Parathyroid adenoma (tissue), 2 donors: ENCODE measurements around the gene MLPH.

Experiments
- H2AFZ ChIP-seq: fragments of 300-600 bp; sonication (generic); one replicate; pipeline ENCODE4 v1.7.0; 2017; ENCODE audit warnings: antibody characterized with exemption, mild to moderate bottlenecking
- H3K27ac ChIP-seq: fragments of 300-600 bp; sonication (generic); one replicate; pipeline ENCODE4 v1.7.0; 2017
- H3K27me3 ChIP-seq: fragments of 300-600 bp; sonication (generic); one replicate; pipeline ENCODE4 v1.7.0; 2017; ENCODE audit warnings: low read length; ENCODE audit not compliant: control insufficient read depth, insufficient read depth
- H3K36me3 ChIP-seq: fragments of 300-600 bp; sonication (generic); one replicate; pipeline ENCODE4 v1.7.0; 2017; ENCODE audit warnings: low read length; ENCODE audit not compliant: control insufficient read depth, insufficient read depth
- H3K4me1 ChIP-seq: fragments of 300-600 bp; sonication (generic); one replicate; pipeline ENCODE4 v1.7.0; 2017; ENCODE audit warnings: control low read depth
- H3K4me2 ChIP-seq: fragments of 300-600 bp; sonication (generic); one replicate; pipeline ENCODE4 v1.7.0; 2017; ENCODE audit warnings: low read length
- H3K4me3 ChIP-seq: fragments of 300-600 bp; sonication (generic); one replicate; pipeline ENCODE4 v1.7.0; 2017; ENCODE audit warnings: low read depth, low read length
- H3K79me2 ChIP-seq: fragments of 300-600 bp; sonication (generic); one replicate; pipeline ENCODE4 v1.7.0; 2017; ENCODE audit warnings: control low read depth
- H3K9ac ChIP-seq: fragments of 300-600 bp; sonication (generic); one replicate; pipeline ENCODE4 v1.7.0; 2017; ENCODE audit warnings: mild to moderate bottlenecking
- H3K9me3 ChIP-seq: fragments of 300-600 bp; sonication (generic); one replicate; pipeline ENCODE4 v1.7.0; 2017; ENCODE audit warnings: low read length; ENCODE audit not compliant: control insufficient read depth
- TF ChIP-seq, protein P1 (sequence below): fragments of 300-600 bp; sonication (generic); IDR thresholded peaks from one replicate; pipeline ENCODE4 v1.7.0; 2017; ENCODE audit warnings: antibody characterized with exemption, mild to moderate bottlenecking
- donor health status: primary hyperparathyroidism.

The MLPH gene

DNA sequence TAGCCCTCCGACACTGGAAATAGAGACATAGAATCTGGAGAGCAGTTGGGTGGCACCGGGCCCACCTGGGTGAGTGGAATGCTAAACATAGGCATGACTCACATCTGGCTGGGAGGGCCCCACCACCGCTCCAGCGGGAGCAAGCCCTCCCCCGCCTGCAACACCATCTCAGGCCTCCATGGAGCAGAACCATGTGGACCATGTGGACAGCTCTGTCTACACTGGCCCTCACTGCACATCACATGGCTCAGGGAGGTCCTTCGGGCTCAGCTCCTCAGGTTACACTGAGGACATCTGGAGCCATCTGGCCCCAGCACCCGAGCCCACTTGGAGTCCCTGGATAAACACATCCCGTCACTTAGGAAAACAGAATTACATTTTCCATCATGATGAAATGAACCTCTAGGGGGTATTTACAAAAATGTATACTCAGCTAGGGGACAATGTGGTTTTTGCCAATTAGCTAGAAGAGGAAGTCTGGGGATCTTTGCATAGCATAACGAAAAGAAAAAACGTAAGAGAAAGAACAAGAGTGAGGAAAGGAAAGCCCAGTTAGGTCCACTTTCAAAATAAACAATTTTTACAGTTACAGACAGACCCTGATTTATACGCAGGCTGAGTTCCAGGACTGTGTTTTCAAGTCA lies 30.7 kb upstream of the MLPH start:
- no peak overlapping the region for H3K4me2 ChIP-seq
- H3K79me2 ChIP-seq = no peaks in the 10 kb centered on the region
- TF ChIP-seq, protein P1, sequence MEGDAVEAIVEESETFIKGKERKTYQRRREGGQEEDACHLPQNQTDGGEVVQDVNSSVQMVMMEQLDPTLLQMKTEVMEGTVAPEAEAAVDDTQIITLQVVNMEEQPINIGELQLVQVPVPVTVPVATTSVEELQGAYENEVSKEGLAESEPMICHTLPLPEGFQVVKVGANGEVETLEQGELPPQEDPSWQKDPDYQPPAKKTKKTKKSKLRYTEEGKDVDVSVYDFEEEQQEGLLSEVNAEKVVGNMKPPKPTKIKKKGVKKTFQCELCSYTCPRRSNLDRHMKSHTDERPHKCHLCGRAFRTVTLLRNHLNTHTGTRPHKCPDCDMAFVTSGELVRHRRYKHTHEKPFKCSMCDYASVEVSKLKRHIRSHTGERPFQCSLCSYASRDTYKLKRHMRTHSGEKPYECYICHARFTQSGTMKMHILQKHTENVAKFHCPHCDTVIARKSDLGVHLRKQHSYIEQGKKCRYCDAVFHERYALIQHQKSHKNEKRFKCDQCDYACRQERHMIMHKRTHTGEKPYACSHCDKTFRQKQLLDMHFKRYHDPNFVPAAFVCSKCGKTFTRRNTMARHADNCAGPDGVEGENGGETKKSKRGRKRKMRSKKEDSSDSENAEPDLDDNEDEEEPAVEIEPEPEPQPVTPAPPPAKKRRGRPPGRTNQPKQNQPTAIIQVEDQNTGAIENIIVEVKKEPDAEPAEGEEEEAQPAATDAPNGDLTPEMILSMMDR = no peak
- H3K9ac ChIP-seq = no peak overlapping the region
- H2AFZ ChIP-seq = no peak overlapping the region
- H3K9me3 ChIP-seq = no peaks in the 10 kb centered on the region
- H3K4me1 ChIP-seq = no peaks in the 10 kb centered on the region
- no peaks in the 10 kb centered on the region for H3K27me3 ChIP-seq
- no peaks in the 10 kb centered on the region for H3K36me3 ChIP-seq
- no peak overlapping the region for H3K4me3 ChIP-seq
- H3K27ac ChIP-seq = no peak overlapping the region

DNA sequence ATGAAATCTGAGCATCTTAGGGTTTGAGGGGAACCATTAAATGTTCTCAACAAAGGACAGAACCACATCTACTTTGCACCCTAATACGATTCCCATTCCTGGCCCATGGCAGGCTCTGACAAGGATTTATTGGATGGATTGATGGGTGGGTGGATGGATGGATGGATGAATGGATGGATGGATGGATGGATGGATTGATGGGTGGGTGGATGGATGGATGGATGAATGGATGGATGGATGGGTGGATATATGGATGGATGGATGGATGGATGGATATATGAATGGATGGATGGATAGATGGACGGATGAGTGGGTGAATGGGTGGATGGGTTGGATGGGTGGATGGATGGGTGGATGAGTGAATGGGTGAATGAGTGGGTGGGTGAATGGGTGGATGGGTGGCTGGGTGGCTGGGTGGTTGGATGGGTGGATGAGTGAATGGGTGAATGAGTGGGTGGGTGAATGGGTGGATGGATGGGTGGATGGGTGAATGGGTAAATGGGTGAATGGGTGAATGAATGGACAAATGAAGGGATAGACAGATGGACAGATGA lies 29.6 kb upstream of the MLPH start:
- Histone ChIP-seq H3K4me2 (no peak overlapping the region), H3K4me3 (no peak overlapping the region), H3K36me3 (no peaks in the 10 kb centered on the region), H3K9ac (no peak overlapping the region), H3K27me3 (no peaks in the 10 kb centered on the region), H2AFZ (no peak overlapping the region), H3K4me1 (no peaks in the 10 kb centered on the region), H3K79me2 (no peaks in the 10 kb centered on the region), H3K27ac (no peak overlapping the region), H3K9me3 (no peaks in the 10 kb centered on the region)
- TF ChIP-seq, protein P1 = no peak

DNA sequence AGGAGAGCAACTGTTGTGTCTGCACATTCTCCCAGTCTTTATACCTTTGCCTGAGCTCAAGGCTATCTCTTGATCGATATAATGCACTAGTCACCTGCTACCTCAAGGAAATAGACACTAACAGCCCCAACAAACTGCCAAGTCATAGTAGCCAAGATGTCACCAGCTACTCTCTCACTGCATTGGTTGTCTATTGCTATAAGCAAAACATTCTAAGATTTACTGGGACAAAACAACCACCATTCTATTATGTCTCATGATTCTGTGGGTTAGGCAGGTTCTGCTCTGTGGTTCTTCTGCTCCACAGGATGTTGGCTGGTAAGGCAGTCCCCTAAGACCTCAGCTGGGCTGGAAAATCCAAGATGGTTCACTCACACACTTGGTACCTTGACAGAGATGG lies 28.5 kb upstream of the MLPH start:
- Histone ChIP-seq H3K9me3 (no peaks in the 10 kb centered on the region), H3K27me3 (no peaks in the 10 kb centered on the region), H3K36me3 (no peaks in the 10 kb centered on the region), H3K4me2 (no peak overlapping the region), H3K4me1 (no peaks in the 10 kb centered on the region), H3K4me3 (no peak overlapping the region), H3K9ac (no peak overlapping the region), H2AFZ (no peak overlapping the region), H3K27ac (no peak overlapping the region), H3K79me2 (no peaks in the 10 kb centered on the region)
- TF ChIP-seq, protein P1 = no peak

DNA sequence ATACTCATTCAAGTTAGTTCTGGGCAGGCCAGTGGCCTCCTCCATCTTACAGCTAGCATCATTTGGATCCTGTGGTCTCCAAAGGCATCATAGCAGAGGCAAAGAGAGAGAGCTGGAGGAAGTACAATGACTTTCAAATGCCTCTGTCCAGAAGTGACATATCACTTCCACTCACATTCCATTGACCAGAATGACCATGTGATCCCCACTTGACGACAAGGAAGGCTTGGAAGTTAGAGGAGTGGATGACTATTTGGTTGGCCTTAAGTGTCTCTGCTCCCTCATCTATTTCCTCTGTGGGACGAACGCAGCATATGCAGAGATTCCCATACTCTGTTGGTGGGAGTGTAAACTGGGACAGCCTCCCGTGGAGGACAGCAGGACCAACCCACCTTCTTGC lies 27.8 kb upstream of the MLPH start:
- H3K9ac ChIP-seq = no peak overlapping the region
- H2AFZ ChIP-seq = no peak overlapping the region
- no peak overlapping the region for H3K4me2 ChIP-seq
- H3K4me3 ChIP-seq = no peak overlapping the region
- H3K4me1 ChIP-seq = no peaks in the 10 kb centered on the region
- no peaks in the 10 kb centered on the region for H3K36me3 ChIP-seq
- no peaks in the 10 kb centered on the region for H3K27me3 ChIP-seq
- no peaks in the 10 kb centered on the region for H3K9me3 ChIP-seq
- TF ChIP-seq, protein P1 = no peak
- no peaks in the 10 kb centered on the region for H3K79me2 ChIP-seq
- no peak overlapping the region for H3K27ac ChIP-seq

DNA sequence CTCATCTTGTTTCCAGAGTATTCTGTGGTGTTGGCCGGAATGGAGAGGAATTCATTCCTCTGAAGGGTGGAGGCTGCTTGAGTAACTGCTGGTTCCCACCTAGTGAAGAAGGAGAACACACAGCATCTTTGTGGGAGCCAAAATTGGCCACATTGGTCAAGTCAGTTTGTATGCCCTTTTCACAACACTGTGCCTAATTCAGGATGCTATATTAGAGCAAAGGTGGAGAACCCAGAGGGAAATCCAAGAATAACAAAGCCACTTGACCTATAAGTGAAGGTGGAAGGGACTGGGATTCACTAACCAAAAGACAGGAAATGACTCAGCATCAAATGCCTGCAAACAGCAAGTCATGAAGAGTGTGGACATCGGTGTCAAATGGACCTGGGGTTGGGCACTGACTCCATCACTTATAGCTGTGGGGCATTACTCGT lies 27.3 kb upstream of the MLPH start:
- no peak overlapping the region for H3K4me2 ChIP-seq
- no peak overlapping the region for H3K9ac ChIP-seq
- H3K79me2 ChIP-seq = no peaks in the 10 kb centered on the region
- H3K27me3 ChIP-seq = no peaks in the 10 kb centered on the region
- no peaks in the 10 kb centered on the region for H3K4me1 ChIP-seq
- no peak overlapping the region for H2AFZ ChIP-seq
- no peaks in the 10 kb centered on the region for H3K9me3 ChIP-seq
- TF ChIP-seq, protein P1 = no peak
- H3K4me3 ChIP-seq = no peak overlapping the region
- no peaks in the 10 kb centered on the region for H3K36me3 ChIP-seq
- H3K27ac ChIP-seq = no peak overlapping the region
